ENCODE data around the gene MRPL38.
"Not testable (repeated sequence)": the region's sequence is repeated elsewhere in the genome, so short reads cannot be mapped to it uniquely, and the experiment has no call there.

The MRPL38 gene

DNA sequence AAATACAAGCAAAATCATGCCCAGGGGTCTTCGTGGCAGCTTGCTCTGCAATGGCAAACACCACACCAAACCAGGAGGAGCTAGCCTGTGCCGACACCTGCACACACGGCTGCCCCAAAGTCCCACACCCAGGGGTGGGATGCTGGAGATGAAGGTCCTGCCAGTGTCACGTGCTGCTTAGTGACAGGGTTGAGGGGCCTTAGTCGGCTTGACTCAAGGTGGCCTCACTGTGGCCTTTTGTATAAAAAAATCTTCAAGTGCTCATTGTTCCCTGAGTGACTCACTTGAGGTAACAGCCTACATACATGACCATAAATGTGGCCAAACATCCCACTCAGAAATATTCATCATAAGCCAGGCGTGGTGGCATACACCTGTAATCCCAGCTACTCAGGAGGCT lies 15.2 kb downstream of the MRPL38 start:
- Mint-ChIP-seq H3K9me3 (no peaks in the 10 kb centered on the region), H3K4me1 (peaks cover 10% of the 10 kb centered on the region), H3K36me3 (ENCODE audit: low read depth) (peaks cover 18% of the 10 kb centered on the region), H3K27me3 (ENCODE audit: low read depth, poor library complexity) (peaks cover 26% of the 10 kb centered on the region), H3K27ac (no peak overlapping the region), H3K4me3 (no peak overlapping the region)
- no peak for TF ChIP-seq CTCF (IDR thresholded peaks at IDR 0.05)
- DNase-seq, result no peak

GRCh38 chr17:75888484-75888883 lies 16.2 kb downstream of the MRPL38 start:
- Mint-ChIP-seq H3K36me3 (ENCODE audit: low read depth) (peaks cover 18% of the 10 kb centered on the region), H3K27me3 (ENCODE audit: low read depth, poor library complexity) (peaks cover 20% of the 10 kb centered on the region), H3K4me3 (no peak overlapping the region), H3K27ac (no peak overlapping the region), H3K9me3 (no peaks in the 10 kb centered on the region), H3K4me1 (no peaks in the 10 kb centered on the region)
- no peak for TF ChIP-seq CTCF (IDR thresholded peaks at IDR 0.05)
- DNase-seq, result no peak

GRCh38 chr17:75885860-75886259 lies 18.8 kb downstream of the MRPL38 start:
- H3K36me3 Mint-ChIP-seq (ENCODE audit: low read depth), result peaks cover 18% of the 10 kb centered on the region
- not testable (repeated sequence) for H3K4me3 Mint-ChIP-seq, H3K9me3 Mint-ChIP-seq

GRCh38 chr17:75885431-75885830 lies 19.3 kb downstream of the MRPL38 start:
- no peak for TF ChIP-seq CTCF (IDR thresholded peaks at IDR 0.05)
- H3K9me3 Mint-ChIP-seq, result no peaks in the 10 kb centered on the region
- DNase-seq, result no peak
- peaks cover 16% of the 10 kb centered on the region for H3K36me3 Mint-ChIP-seq (ENCODE audit: low read depth)
- H3K27ac Mint-ChIP-seq, result no peak overlapping the region
- H3K4me1 Mint-ChIP-seq, result no peaks in the 10 kb centered on the region
- H3K27me3 Mint-ChIP-seq (ENCODE audit: low read depth, poor library complexity), result peaks cover 37% of the 10 kb centered on the region
- no peak overlapping the region for H3K4me3 Mint-ChIP-seq

More at GRCh38 chr17:75885860-75886259, 18.8 kb downstream of the MRPL38 start:
- not testable (repeated sequence) for H3K27ac Mint-ChIP-seq, DNase-seq, H3K4me1 Mint-ChIP-seq
- peaks cover 33% of the 10 kb centered on the region for H3K27me3 Mint-ChIP-seq (ENCODE audit: low read depth, poor library complexity)

- H3K4me3 Mint-ChIP-seq, result no peak overlapping the region
- peaks cover 63% of the 10 kb centered on the region for H3K27me3 Mint-ChIP-seq (ENCODE audit: low read depth, poor library complexity)
- peaks cover 9% of the 10 kb centered on the region for H3K4me1 Mint-ChIP-seq
- TF ChIP-seq CTCF (IDR thresholded peaks at IDR 0.05), result no peak
- H3K9me3 Mint-ChIP-seq, result no peaks in the 10 kb centered on the region
- DNase-seq, result no peak
- H3K36me3 Mint-ChIP-seq (ENCODE audit: low read depth), result peaks cover 5% of the 10 kb centered on the region
- no peak overlapping the region for H3K27ac Mint-ChIP-seq
These were observed 22.8 kb downstream of the MRPL38 start for GRCh38 chr17:75881678-75882454.

DNA sequence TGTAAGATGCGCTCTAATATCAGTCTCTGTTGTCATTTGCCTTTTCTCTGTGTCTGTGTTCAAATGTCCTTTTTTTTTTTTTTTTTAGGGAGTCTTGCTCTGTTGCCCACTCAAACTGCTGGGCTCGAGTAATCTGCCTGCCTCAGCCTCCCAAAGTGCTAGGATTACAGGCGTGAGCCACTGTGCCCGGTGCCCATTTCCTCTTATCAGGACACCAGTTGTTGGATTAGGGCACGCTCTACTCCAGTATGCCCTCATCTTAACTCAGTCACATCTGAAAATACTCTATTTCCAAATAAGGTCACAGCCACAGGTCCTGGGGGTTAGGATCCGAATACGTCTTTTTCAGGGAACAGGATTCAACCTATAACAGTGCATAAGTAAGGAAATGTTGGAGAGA lies 24.4 kb downstream of the MRPL38 start:
- TF ChIP-seq CTCF (IDR thresholded peaks at IDR 0.05), result no peak
- no peak overlapping the region for H3K4me3 Mint-ChIP-seq

More for the DNA sequence above, 24.4 kb downstream of the MRPL38 start:
- Mint-ChIP-seq H3K4me1 (peaks cover 18% of the 10 kb centered on the region), H3K9me3 (no peaks in the 10 kb centered on the region), H3K27ac (no peak overlapping the region), H3K36me3 (ENCODE audit: low read depth) (no peaks in the 10 kb centered on the region), H3K27me3 (ENCODE audit: low read depth, poor library complexity) (peaks cover 63% of the 10 kb centered on the region)
- no peak for DNase-seq

Data from nephron progenitor cell (in vitro differentiated cells).